Activated T-helper 17 cell treated with anti-CD3 and anti-CD28 coated beads, Interleukin-2, amount 50 U/mL, for 72 hours (primary cell): ENCODE measurements around the gene PHPT1. TPM values are rescaled to one million over a fixed set of nuclear protein-coding genes. Genes with fewer than 3 reads are reported as not detected.

Experiments
- ATAC-seq: fragments of 150-1000 bp; cut with Tn5 transposase; replicated peaks from 2 replicates; pipeline ENCODE4 v1.10.0; 2021; ENCODE audit warnings: mild to moderate bottlenecking, moderate library complexity
- H3K27ac Mint-ChIP-seq: one replicate; pipeline ENCODE4 v1.8.0; 2022; ENCODE audit warnings: mixed read lengths
- H3K27me3 Mint-ChIP-seq: one replicate; pipeline ENCODE4 v1.8.0; 2022; ENCODE audit warnings: mixed read lengths
- H3K36me3 Mint-ChIP-seq: one replicate; pipeline ENCODE4 v1.8.0; 2022; ENCODE audit warnings: low read depth, mild to moderate bottlenecking, mixed read lengths
- H3K4me1 Mint-ChIP-seq: one replicate; pipeline ENCODE4 v1.8.0; 2022; ENCODE audit warnings: mixed read lengths
- H3K4me3 Mint-ChIP-seq: one replicate; pipeline ENCODE4 v1.8.0; 2022; ENCODE audit warnings: mild to moderate bottlenecking, mixed read lengths
- H3K9me3 Mint-ChIP-seq: one replicate; pipeline ENCODE4 v1.8.0; 2022; ENCODE audit warnings: mixed read lengths
- total RNA-seq, 2 donors: library from RNA; stranded (reverse); gene quantifications; one replicate each; pipeline ENCODE4 v1.2.3, GENCODE V29; 2022

Gene PHPT1
- total RNA-seq, 2 donors from 2014 or later: 138 to 194 TPM

DNA sequence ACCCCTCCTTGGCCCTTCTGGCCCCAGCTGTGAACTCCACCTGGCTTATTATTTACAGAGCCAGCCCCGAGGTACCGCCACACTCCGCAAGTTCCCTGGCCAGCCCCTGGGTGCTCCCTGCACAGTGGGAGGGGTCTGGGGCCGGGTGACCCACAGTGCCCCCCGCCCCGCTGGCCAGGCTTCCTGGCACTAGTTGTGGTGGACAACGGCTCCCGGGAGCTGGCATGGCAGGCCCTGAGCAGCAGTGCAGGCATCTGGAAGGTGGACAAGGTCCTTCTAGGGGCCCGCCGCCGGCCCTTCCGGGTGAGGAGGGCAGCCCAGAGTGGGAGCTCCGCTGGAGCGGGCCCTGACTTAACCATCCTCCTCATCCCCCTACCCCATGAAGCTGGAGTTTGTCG is 6.9 kb downstream of the PHPT1 start:
- Mint-ChIP-seq H3K27ac (no peak overlapping the region), H3K27me3 (no peaks in the 10 kb centered on the region), H3K36me3 (peaks cover 11% of the 10 kb centered on the region), H3K9me3 (no peaks in the 10 kb centered on the region), H3K4me1 (no peaks in the 10 kb centered on the region), H3K4me3 (no peak overlapping the region)
- no peak for ATAC-seq

DNA sequence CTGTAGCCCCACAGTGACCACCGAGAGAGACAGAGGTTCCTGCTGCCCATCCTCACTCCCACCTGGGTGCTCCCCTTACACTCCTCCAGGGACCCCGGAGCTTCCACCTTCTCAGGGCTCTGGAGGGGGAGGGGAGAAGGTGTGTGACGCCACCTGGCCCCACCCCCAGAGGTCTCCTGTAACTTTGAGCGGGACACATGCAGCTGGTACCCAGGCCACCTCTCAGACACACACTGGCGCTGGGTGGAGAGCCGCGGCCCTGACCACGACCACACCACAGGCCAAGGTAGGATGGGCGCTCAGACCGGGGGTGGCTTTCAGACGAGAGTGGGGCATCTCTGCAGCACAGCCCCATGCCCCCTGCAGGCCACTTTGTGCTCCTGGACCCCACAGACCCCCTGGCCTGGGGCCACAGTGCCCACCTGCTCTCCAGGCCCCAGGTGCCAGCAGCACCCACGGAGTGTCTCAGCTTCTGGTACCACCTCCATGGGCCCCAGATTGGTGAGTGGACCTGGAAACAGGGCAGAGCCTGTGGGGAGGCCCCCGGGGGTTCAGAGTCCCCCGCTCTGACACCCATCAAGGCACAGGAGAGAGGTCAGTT is 7.4 kb downstream of the PHPT1 start:
- Mint-ChIP-seq H3K4me1 (no peaks in the 10 kb centered on the region), H3K36me3 (peaks cover 10% of the 10 kb centered on the region), H3K27ac (no peak overlapping the region), H3K9me3 (no peaks in the 10 kb centered on the region), H3K4me3 (no peak overlapping the region), H3K27me3 (no peaks in the 10 kb centered on the region)
- no peak for ATAC-seq

DNA sequence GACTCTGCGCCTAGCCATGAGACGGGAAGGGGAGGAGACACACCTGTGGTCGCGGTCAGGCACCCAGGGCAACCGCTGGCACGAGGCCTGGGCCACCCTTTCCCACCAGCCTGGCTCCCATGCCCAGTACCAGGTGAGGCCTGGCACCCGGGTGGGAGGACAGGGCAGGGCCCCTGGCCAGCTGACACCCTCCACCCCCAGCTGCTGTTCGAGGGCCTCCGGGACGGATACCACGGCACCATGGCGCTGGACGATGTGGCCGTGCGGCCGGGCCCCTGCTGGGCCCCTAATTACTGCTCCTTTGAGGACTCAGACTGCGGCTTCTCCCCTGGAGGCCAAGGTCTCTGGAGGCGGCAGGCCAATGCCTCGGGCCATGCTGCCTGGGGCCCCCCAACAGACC is 8.0 kb downstream of the PHPT1 start:
- ATAC-seq: no peak
- H3K9me3 Mint-ChIP-seq: no peaks in the 10 kb centered on the region
- no peaks in the 10 kb centered on the region for H3K4me1 Mint-ChIP-seq
- H3K36me3 Mint-ChIP-seq: peaks cover 15% of the 10 kb centered on the region
- H3K27ac Mint-ChIP-seq: no peak overlapping the region
- no peak overlapping the region for H3K4me3 Mint-ChIP-seq
- H3K27me3 Mint-ChIP-seq: no peaks in the 10 kb centered on the region

DNA sequence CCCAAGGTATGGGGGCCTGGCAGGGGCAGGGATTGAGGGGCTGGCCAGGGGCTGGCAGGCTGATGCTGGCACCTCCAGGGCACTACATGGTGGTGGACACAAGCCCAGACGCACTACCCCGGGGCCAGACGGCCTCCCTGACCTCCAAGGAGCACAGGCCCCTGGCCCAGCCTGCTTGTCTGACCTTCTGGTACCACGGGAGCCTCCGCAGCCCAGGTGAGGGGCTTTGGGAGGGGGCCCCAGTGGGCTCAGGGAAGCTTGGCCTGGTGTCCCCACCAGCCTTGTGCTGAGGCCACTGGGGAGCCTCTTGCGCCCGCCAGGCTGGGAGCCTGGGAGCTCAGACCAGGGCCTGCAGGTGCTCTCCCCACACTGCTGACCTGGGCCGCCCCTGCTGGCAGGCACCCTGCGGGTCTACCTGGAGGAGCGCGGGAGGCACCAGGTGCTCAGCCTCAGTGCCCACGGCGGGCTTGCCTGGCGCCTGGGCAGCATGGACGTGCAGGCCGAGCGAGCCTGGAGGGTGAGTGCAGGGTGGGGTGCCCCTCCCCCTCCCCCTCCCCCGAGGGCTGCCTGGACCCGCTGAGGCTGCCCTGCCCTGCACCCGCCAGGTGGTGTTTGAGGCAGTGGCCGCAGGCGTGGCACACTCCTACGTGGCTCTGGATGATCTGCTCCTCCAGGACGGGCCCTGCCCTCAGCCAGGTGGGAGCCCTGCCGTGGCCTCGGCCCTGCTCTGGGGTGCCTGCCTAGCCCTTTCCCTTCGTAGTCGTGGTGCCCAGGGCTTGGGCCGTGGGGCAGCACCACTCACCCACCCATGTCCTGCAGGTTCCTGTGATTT is 8.6 kb downstream of the PHPT1 start:
- no peaks in the 10 kb centered on the region for H3K9me3 Mint-ChIP-seq
- H3K36me3 Mint-ChIP-seq: peaks cover 22% of the 10 kb centered on the region
- ATAC-seq: no peak
- no peaks in the 10 kb centered on the region for H3K4me1 Mint-ChIP-seq
- H3K27ac Mint-ChIP-seq: no peak overlapping the region
- H3K4me3 Mint-ChIP-seq: no peak overlapping the region
- H3K27me3 Mint-ChIP-seq: no peaks in the 10 kb centered on the region

DNA sequence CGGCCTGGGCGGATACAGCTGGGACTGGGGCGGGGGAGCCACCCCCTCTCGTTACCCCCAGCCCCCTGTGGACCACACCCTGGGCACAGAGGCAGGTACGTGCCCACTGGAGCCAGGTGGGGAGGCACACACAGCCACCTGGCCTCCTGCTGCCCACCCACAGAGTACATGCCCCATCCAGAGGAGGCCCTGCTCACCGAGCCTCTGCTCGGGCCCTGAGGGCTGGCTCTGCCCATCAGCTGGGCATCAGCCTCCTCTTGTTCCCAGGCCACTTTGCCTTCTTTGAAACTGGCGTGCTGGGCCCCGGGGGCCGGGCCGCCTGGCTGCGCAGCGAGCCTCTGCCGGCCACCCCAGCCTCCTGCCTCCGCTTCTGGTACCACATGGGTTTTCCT is 9.2 kb downstream of the PHPT1 start:
- Mint-ChIP-seq H3K36me3 (peaks cover 28% of the 10 kb centered on the region), H3K9me3 (no peaks in the 10 kb centered on the region), H3K4me3 (no peak overlapping the region), H3K4me1 (no peaks in the 10 kb centered on the region), H3K27me3 (no peaks in the 10 kb centered on the region), H3K27ac (no peak overlapping the region)
- no peak for ATAC-seq

DNA sequence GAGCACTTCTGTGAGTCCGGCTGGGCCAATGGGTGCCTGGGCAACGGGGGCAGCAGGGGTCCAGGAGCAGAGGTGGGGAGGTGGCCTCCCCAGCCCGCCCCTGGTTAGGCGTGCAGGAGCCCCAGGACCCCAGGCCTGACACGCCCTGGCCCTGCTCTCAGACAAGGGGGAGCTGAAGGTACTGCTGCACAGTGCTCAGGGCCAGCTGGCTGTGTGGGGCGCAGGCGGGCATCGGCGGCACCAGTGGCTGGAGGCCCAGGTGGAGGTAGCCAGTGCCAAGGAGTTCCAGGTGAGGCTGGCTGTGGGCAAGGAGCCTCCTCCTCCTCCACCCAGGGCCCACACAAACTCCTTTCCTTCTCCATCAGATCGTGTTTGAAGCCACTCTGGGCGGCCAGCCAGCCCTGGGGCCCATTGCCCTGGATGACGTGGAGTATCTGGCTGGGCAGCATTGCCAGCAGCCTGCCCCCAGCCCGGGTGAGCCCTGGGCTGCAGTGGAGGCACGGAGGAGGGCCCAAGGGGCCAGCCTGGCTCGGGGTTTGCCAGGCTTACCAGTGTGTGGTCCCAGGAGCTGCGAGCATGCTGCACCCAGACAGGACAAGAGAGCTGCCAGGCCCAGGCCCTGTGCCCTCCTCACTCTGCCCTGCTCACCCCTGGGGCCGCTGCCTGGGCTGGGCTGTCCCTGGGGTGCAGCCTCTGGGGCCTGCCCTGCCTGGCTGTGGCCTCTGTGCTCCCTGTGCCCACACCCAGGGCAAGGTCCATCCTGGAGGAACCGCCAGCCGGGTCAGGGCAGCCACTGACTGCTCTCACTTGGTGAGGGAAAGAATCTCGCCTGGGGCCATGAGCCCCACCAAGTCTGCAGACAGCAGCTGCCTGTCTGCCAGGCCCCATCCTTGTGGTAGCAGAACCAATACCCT is 9.9 kb downstream of the PHPT1 start:
- Mint-ChIP-seq H3K4me3 (no peak overlapping the region), H3K27me3 (no peaks in the 10 kb centered on the region), H3K36me3 (peaks cover 35% of the 10 kb centered on the region), H3K27ac (no peak overlapping the region), H3K4me1 (no peaks in the 10 kb centered on the region), H3K9me3 (no peaks in the 10 kb centered on the region)
- peak; percentile 8 for ATAC-seq

GRCh38 chr9:136860529-136860928 is 11.3 kb downstream of the PHPT1 start:
- Mint-ChIP-seq H3K4me3 (no peak overlapping the region), H3K9me3 (no peaks in the 10 kb centered on the region), H3K36me3 (peaks cover 47% of the 10 kb centered on the region), H3K4me1 (no peaks in the 10 kb centered on the region), H3K27ac (no peak overlapping the region), H3K27me3 (no peaks in the 10 kb centered on the region)
- ATAC-seq: no peak

- no peak overlapping the region for H3K4me3 Mint-ChIP-seq
- no peaks in the 10 kb centered on the region for H3K9me3 Mint-ChIP-seq
- no peak overlapping the region for H3K27ac Mint-ChIP-seq
- no peaks in the 10 kb centered on the region for H3K4me1 Mint-ChIP-seq
- no peaks in the 10 kb centered on the region for H3K27me3 Mint-ChIP-seq
- H3K36me3 Mint-ChIP-seq: peaks cover 47% of the 10 kb centered on the region
- ATAC-seq: no peak
Observed at GRCh38 chr9:136860933-136861873, 12.0 kb downstream of the PHPT1 start.

GRCh38 chr9:136861874-136862457 is 12.8 kb downstream of the PHPT1 start:
- H3K4me3 Mint-ChIP-seq: no peak overlapping the region
- ATAC-seq: no peak
- H3K4me1 Mint-ChIP-seq: no peaks in the 10 kb centered on the region
- H3K27me3 Mint-ChIP-seq: no peaks in the 10 kb centered on the region
- peaks cover 47% of the 10 kb centered on the region for H3K36me3 Mint-ChIP-seq
- H3K9me3 Mint-ChIP-seq: no peaks in the 10 kb centered on the region
- H3K27ac Mint-ChIP-seq: peak overlapping the region; percentile 38

DNA sequence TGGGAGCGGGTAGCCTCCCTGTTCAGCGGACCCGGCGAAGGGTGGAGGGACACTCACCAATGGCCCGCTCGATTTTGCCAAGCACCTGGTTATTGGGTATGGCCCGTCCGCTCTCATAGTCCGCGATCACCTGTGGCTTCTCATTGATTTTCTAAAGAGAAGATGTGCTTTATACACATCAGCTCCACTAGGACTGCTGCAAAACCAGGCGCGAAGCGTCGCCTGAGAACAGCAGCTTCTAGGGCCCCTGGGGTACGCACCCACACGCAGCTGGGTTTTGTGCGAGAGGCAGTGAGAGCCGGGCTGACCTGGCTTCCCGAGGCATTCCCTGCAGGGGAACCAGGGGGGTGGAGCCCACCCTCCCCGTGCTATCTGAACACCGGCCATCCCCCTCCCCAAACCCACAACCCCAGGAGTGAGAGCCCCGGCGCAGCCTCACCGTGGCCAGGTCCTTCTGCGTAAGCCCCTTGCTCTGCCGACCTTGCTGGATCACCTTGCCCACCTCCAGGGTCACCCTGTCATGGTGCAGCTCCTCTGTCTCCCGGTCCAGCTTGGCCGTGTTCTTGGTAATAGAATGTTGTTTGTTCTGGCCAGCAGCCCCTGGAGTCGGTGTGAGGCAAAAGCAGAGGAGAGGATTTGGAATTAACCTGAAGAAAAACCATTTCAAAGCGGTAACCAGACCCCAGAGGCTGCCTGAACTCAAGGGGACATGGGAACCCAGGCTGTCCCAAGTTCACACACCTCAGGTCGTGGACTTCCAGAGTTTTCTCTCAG is 13.8 kb downstream of the PHPT1 start:
- H3K36me3 Mint-ChIP-seq: peaks cover 47% of the 10 kb centered on the region
- H3K4me3 Mint-ChIP-seq: no peak overlapping the region
- no peaks in the 10 kb centered on the region for H3K27me3 Mint-ChIP-seq
- no peak for ATAC-seq
- no peaks in the 10 kb centered on the region for H3K4me1 Mint-ChIP-seq
- no peak overlapping the region for H3K27ac Mint-ChIP-seq
- H3K9me3 Mint-ChIP-seq: no peaks in the 10 kb centered on the region

DNA sequence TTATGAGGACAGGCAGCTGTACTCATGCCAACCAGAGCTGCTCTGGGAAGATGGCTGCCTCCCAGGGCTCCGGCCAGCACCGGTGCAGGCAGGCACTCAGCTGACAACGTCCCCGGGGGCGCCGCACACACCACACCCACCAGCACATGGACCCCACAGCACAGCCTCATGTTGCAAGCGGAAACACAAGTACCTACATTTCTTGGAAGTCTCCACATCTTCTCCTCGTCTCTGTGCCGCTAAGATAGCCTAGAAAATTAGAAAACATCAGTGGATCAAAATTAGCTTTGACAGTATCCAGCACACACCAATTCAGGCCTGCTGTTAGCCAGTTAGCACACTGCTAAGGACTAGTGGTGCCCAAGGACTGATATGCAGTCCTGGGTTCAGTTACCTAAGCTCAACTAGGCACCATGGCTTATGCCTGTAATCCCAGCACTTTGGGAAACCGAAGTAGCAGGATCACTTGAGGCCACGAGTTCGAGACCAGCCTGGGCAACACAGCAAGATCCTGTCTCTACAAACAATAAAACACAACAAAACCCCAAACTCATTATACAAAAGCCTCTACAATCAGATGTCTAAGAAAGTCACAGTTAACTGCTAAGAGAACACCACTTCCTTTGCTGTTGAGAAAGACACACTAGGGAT is 14.5 kb downstream of the PHPT1 start:
- Mint-ChIP-seq H3K9me3 (no peaks in the 10 kb centered on the region), H3K27me3 (no peaks in the 10 kb centered on the region), H3K36me3 (peaks cover 47% of the 10 kb centered on the region), H3K4me1 (no peaks in the 10 kb centered on the region), H3K4me3 (no peak overlapping the region), H3K27ac (no peak overlapping the region)
- ATAC-seq: no peak

GRCh38 chr9:136865041-136865767 is 16.0 kb downstream of the PHPT1 start:
- no peak for ATAC-seq
- H3K36me3 Mint-ChIP-seq: peaks cover 46% of the 10 kb centered on the region

More at GRCh38 chr9:136865041-136865767, 16.0 kb downstream of the PHPT1 start:
- Mint-ChIP-seq H3K4me3 (peak overlapping the region; percentile 85), H3K27ac (peak overlapping the region; percentile 86), H3K9me3 (no peaks in the 10 kb centered on the region), H3K4me1 (no peaks in the 10 kb centered on the region), H3K27me3 (no peaks in the 10 kb centered on the region)
